Activated CD4-positive, alpha-beta memory T cell treated with anti-CD3 and anti-CD28 coated beads for 36 hours (primary cell): Measurements from ENCODE around the gene TEX22. TPM values are rescaled to one million over a fixed set of nuclear protein-coding genes. Genes with fewer than 3 reads are reported as not detected.

Experiments
- CTCF ChIA-PET: fragments of 350-600 bp; sonication (Branson Sonifier 250); formaldehyde crosslinking; loops from one replicate; lab custom pipeline; 2021; ENCODE audit warnings: antibody characterized with exemption, inconsistent platforms; lab: Charles Lee
- POLR2A ChIA-PET: fragments of 350-600 bp; sonication (Branson Sonifier 250); formaldehyde crosslinking; loops from one replicate; lab custom pipeline; 2021; ENCODE audit warnings: antibody characterized with exemption; lab: Charles Lee
- DNase-seq: peaks from one replicate; pipeline ENCODE4 v3.0.0-alpha.2; 2020
- H3K27ac Mint-ChIP-seq: one replicate; pipeline ENCODE4 v1.8.0; 2021; ENCODE audit warnings: mixed read lengths
- H3K27me3 Mint-ChIP-seq: one replicate; pipeline ENCODE4 v1.8.0; 2021; ENCODE audit warnings: mixed read lengths
- H3K36me3 Mint-ChIP-seq: one replicate; pipeline ENCODE4 v1.8.0; 2021; ENCODE audit warnings: mixed read lengths
- H3K4me1 Mint-ChIP-seq: one replicate; pipeline ENCODE4 v1.8.0; 2021; ENCODE audit warnings: low read depth, mixed read lengths
- H3K4me3 Mint-ChIP-seq: one replicate; pipeline ENCODE4 v1.8.0; 2021; ENCODE audit warnings: mild to moderate bottlenecking, mixed read lengths
- H3K9me3 Mint-ChIP-seq: one replicate; pipeline ENCODE4 v1.8.0; 2021; ENCODE audit warnings: mixed read lengths
- intact Hi-C: fragments of 100-400 bp; cut with micrococcal nuclease; formaldehyde crosslinking; loops from one replicate; pipeline ENCODE4 v1.15.1; 2023
- total RNA-seq, 2 experiments: library from RNA; stranded (reverse); gene quantifications; one replicate each; pipeline ENCODE4 v1.2.3, GENCODE V29; 2021

Gene TEX22
- total RNA-seq, 2 experiments from 2014 or later, result 0.83 to 0.90 TPM

DNA sequence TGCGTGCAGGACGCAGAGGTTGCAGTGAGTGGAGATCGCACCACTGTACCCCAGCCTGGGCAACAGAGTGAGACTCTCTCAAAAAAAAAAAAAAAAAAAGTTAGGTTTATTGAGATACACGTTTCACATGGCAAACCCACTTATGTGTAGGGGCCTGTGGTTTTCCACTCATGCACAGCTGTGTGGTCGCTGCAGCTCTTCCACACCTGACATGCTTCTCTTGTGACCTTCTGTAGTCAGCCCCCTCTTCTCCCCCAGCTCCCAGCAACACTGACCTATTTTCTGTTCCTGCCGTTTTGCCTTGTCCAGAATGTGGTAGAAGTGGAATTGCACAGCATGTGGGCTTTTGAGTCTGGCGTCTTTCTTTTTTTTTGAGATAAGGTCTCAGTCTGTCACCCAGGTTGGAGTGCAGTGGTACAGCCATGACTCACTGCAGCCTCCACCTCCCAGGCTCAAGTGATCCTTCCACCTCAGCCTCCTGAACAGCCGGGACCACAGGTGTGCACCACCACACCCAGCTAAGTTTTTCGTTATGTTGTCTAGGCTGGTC lies 29.7 kb downstream of the TEX22 start:
- Mint-ChIP-seq H3K27ac (no peak overlapping the region), H3K27me3 (no peaks in the 10 kb centered on the region), H3K4me3 (no peak overlapping the region), H3K4me1 (peaks cover 8% of the 10 kb centered on the region), H3K9me3 (no peaks in the 10 kb centered on the region), H3K36me3 (peaks cover 31% of the 10 kb centered on the region)
- POLR2A ChIA-PET, result interaction anchor here (0.7 kb wide), 1 partner anchor 18 kb away, joined by 3 read pairs; no protein-coding TSS in a partner anchor
- DNase-seq, result no peak
- intact Hi-C loops, result loop anchor here (10.0 kb wide), 1 partner anchor 53 kb away; no protein-coding TSS in a partner anchor
- CTCF ChIA-PET, result no interaction called here

DNA sequence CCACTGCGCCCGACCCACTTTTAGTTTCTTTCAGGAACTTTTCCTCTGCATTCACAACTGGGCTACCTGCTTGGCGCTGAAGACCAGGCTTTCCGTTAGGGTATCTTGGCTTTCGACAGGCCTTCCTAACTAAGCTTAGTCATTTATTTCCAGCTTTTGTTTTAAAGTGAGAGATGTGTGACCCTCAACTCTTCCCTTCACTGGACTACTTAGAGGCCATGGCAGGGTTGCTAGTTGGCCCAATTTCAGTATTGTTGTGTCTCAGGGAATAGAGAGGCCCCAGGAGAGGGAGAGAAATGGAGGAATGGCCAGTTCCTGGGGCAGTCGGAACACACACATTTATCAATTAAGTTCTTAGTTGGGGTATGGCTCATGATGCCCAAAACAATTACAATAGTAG lies 31.7 kb downstream of the TEX22 start:
- Mint-ChIP-seq H3K36me3 (peaks cover 29% of the 10 kb centered on the region), H3K4me3 (no peak overlapping the region), H3K9me3 (no peaks in the 10 kb centered on the region), H3K27ac (no peak overlapping the region), H3K27me3 (no peaks in the 10 kb centered on the region), H3K4me1 (peaks cover 9% of the 10 kb centered on the region)
- no peak for DNase-seq
- intact Hi-C loops, result no loop called here
- POLR2A ChIA-PET, result no interaction called here
- CTCF ChIA-PET, result no interaction called here

DNA sequence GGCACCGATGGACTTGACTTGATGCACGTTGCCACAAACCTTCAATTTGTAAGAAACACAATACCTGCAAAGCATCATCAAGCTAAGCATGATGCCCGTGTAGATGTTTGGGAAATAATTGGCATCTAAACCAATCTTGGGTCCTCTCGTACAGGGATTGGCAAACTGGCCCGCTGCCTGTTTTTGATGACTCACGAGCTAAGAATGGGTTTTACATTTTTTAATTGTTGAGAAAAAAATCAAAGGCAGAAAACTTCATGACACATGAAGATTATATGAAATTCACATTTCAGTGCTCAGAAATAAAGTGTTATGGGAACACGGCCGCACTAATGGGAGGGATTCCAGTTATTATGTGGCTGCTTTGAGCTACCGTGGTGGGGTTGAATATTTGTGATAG lies 32.2 kb downstream of the TEX22 start:
- POLR2A ChIA-PET, result no interaction called here
- Mint-ChIP-seq H3K4me3 (no peak overlapping the region), H3K27me3 (no peaks in the 10 kb centered on the region)

DNA sequence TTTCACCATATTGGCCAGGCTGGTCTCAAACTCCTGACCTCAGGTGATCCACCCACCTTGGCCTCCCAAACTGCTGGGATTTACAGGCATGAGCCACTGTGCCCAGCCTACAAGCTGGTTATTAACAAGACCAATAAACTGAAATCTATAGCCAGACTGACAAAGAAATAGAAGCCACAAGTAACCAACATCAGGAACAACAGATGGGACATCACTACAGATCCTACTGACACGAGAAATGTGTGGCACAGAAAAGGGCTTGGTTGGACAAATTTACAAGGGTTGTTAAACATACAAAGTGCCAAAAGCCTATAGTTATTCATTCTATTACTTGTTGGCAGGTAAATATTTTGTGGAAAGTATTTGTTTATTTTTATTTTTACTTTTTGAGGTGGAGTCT lies 32.9 kb downstream of the TEX22 start:
- DNase-seq, result no peak
- H3K36me3 Mint-ChIP-seq, result peaks cover 25% of the 10 kb centered on the region
- no peaks in the 10 kb centered on the region for H3K27me3 Mint-ChIP-seq

More for the DNA sequence above, 32.2 kb downstream of the TEX22 start:
- DNase-seq, result no peak
- intact Hi-C loops, result no loop called here
- CTCF ChIA-PET, result no interaction called here
- Mint-ChIP-seq H3K36me3 (peaks cover 29% of the 10 kb centered on the region), H3K4me1 (peaks cover 9% of the 10 kb centered on the region), H3K27ac (no peak overlapping the region), H3K9me3 (no peaks in the 10 kb centered on the region)

DNA sequence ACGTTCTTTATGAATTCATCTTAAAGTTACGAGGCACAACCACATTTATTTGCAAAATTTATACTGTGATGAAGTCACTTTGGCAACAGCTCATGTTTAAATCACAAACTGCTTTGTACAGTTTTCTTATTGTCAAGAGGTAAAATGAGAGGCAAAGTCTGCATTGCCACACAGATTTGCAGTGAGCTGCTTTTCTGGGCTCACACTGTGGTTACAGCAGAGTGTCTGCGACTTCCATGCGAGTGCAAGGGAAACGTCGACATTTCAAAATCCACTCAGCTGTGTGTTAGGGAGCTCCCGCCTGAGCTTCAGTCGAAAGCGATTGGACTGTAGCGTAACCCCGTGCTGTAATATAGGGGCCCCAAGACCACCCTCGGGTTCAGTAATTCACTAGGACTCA lies 34.3 kb downstream of the TEX22 start:
- Mint-ChIP-seq H3K4me3 (no peak overlapping the region), H3K27ac (no peak overlapping the region), H3K27me3 (no peaks in the 10 kb centered on the region), H3K9me3 (no peaks in the 10 kb centered on the region), H3K4me1 (peaks cover 7% of the 10 kb centered on the region), H3K36me3 (peaks cover 16% of the 10 kb centered on the region)
- ChIA-PET CTCF (interaction anchor here (0.6 to 0.9 kb wide), 3 partner anchors 48 to 537 kb away, joined by 3 to 4 read pairs (median 3); no protein-coding TSS in a partner anchor), POLR2A (no interaction called here)
- no peak for DNase-seq
- intact Hi-C loops, result no loop called here

More for the DNA sequence above, 32.9 kb downstream of the TEX22 start:
- CTCF ChIA-PET, result no interaction called here
- POLR2A ChIA-PET, result no interaction called here
- Mint-ChIP-seq H3K4me3 (no peak overlapping the region), H3K27ac (no peak overlapping the region), H3K9me3 (no peaks in the 10 kb centered on the region), H3K4me1 (peaks cover 11% of the 10 kb centered on the region)
- intact Hi-C loops, result no loop called here

DNA sequence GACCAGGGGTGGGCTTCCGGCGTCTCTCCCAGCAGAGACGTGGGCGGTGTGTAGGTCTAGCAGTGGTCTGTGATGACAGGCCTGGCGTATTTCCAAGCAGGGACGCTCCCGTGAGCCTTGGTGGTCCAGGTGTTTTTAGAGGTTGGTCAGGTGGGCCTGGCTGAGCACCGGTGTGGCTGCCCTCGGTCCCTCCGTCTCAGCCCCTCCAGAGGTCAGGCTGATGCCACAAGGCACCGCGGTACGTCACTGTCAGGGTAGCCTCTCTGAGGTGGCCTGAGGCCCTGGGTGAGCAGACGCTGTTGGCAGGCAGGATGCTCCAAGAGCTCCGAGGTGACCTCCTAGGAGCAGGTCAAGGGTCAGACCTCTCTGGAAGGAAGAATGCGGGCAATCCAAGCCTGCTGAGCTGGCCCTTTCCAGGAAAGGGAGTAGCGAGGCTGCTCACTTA lies 34.8 kb downstream of the TEX22 start:
- ChIA-PET POLR2A (no interaction called here), CTCF (interaction anchor here (0.7 to 0.9 kb wide), 2 partner anchors 48 to 538 kb away, joined by 3 to 4 read pairs; no protein-coding TSS in a partner anchor)
- intact Hi-C loops, result no loop called here
- Mint-ChIP-seq H3K4me3 (no peak overlapping the region), H3K4me1 (peaks cover 7% of the 10 kb centered on the region), H3K27ac (no peak overlapping the region), H3K9me3 (no peaks in the 10 kb centered on the region), H3K27me3 (no peaks in the 10 kb centered on the region), H3K36me3 (peaks cover 14% of the 10 kb centered on the region)
- DNase-seq, result no peak

DNA sequence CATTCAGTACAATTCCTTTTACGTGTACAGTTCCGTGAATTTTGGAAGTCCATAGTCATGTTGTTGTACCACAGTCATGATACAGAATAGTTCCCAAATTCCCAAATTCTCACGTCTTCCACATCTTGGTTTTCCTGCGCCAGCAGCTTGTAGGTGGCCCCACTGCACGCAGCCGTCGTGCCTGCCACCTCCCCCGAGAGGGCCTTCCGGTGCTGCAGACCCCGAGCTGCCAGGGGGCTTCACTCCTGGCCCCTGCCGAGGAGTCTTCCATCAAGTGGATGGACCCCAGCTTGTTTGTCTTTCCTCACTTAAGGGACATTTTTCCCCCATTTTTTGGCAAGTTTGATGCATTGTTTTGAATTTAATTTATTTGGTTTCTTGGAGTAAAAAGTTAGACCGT lies 38.1 kb downstream of the TEX22 start:
- CTCF ChIA-PET, result no interaction called here
- Mint-ChIP-seq H3K36me3 (no peaks in the 10 kb centered on the region), H3K27me3 (no peaks in the 10 kb centered on the region), H3K4me3 (no peak overlapping the region), H3K4me1 (peaks cover 7% of the 10 kb centered on the region), H3K9me3 (no peaks in the 10 kb centered on the region), H3K27ac (no peak overlapping the region)
- DNase-seq, result no peak
- POLR2A ChIA-PET, result no interaction called here
- intact Hi-C loops, result no loop called here

DNA sequence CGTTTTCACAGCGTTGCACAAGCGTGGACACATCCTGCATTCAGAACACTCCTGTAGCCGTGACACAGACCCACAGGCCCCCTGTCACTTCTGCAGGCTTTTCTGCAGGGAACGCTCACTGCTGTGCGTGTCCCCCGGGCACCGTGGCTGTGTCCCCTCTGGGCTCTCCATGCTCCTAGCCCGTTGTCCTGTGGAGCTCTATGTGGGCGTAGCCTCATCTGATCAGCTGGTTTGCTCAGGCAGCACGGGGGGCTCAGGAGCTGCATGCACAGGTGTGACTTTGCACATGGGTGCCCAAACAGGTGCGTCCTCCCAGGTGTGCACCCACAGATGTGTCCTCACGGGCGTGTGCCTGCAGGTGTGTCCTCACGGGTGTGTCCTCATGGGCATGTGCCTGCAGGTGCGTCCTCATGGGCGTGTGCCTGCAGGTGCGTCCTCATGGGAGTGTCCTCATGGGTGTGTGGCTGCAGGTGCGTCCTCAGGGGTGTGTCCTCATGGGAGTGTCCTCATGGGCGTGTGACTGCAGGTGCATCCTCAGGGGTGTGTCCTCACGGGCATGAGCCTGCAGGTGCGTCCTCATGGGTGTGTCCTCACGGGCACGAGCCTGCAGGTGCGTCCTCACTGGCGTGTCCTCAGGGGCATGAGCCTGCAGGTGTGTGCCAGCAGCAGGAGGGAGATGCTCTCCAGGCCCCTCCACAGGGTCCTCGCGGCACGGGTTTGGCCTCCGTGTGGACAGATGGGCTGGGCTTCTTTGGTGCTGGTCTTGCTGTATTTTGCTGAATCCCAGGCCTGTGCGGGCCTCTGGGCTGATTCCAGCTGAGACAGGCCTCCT lies 38.8 kb downstream of the TEX22 start:
- Mint-ChIP-seq H3K4me3 (no peak overlapping the region), H3K27ac (no peak overlapping the region), H3K27me3 (no peaks in the 10 kb centered on the region), H3K36me3 (peaks cover 3% of the 10 kb centered on the region), H3K4me1 (peaks cover 7% of the 10 kb centered on the region), H3K9me3 (no peaks in the 10 kb centered on the region)
- POLR2A ChIA-PET, result no interaction called here
- intact Hi-C loops, result no loop called here
- CTCF ChIA-PET, result no interaction called here
- DNase-seq, result no peak

DNA sequence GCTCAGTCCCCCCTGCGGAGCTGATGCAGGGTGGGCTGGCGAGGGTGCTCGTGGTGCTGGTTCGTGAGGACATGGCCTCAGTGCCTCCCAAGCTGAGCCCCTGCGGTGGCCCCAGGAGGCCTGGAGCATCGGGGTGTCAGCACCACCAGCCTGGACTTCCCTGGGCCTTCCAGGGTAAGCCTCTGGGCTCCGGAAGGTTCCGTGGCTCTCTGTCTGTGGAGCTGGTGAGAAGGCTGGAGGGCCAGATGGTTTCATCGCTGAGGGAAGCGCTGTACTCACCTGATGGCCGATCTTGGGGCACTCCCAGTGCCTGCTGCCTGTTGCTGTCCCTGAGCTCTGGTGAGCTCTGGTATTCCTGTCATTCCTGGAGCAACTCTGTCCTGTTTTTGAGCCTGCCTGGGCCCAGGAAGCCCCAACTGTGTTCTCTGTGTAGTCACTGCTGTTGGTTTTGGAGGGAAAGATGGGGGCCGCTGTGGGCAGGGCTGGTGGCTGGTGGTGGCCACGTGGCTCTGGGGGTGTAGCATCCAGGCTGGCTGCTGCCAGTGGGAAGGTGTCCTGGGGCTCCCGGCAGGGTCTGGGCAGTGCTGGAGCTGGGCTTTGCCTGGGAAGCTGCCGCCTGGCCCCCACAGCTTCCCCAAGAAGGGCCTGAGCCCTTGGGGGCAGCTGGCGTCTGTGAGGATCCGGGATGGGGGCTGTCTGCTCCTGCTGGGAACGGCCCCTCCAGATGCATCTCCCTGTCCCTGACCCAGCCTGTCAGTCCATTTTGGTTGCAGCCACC lies 39.6 kb downstream of the TEX22 start:
- no peak overlapping the region for H3K27ac Mint-ChIP-seq
- H3K27me3 Mint-ChIP-seq, result no peaks in the 10 kb centered on the region
- no peaks in the 10 kb centered on the region for H3K9me3 Mint-ChIP-seq
- H3K36me3 Mint-ChIP-seq, result peaks cover 3% of the 10 kb centered on the region
- CTCF ChIA-PET, result no interaction called here
- DNase-seq, result no peak
- no peak overlapping the region for H3K4me3 Mint-ChIP-seq
- POLR2A ChIA-PET, result no interaction called here
- H3K4me1 Mint-ChIP-seq, result peaks cover 7% of the 10 kb centered on the region
- intact Hi-C loops, result no loop called here

DNA sequence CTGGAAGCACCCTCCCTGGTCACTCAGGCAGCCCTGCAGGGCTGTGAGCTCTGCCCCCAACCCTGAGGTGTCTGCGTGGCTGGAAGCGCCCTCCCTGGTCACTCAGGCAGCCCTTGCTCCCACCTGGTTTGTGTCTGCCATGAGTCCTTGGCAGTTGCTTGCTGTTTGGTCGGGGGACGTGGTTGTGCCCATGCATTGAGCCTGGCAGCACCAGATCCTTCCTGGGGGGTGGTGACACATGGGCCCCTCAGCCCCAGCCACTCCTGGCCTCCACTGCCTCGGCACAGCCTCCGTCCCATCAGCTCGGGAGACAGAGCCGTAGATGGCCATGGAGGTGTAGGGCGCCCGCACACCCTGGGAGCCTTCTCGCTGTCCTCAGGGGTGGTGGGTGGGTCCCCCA lies 40.8 kb downstream of the TEX22 start:
- H3K36me3 Mint-ChIP-seq, result peaks cover 3% of the 10 kb centered on the region
- H3K27ac Mint-ChIP-seq, result no peak overlapping the region
- CTCF ChIA-PET, result no interaction called here
- no peaks in the 10 kb centered on the region for H3K9me3 Mint-ChIP-seq
- no peak overlapping the region for H3K4me3 Mint-ChIP-seq
- DNase-seq, result no peak
- intact Hi-C loops, result no loop called here
- POLR2A ChIA-PET, result no interaction called here
- H3K4me1 Mint-ChIP-seq, result peaks cover 7% of the 10 kb centered on the region
- H3K27me3 Mint-ChIP-seq, result no peaks in the 10 kb centered on the region

DNA sequence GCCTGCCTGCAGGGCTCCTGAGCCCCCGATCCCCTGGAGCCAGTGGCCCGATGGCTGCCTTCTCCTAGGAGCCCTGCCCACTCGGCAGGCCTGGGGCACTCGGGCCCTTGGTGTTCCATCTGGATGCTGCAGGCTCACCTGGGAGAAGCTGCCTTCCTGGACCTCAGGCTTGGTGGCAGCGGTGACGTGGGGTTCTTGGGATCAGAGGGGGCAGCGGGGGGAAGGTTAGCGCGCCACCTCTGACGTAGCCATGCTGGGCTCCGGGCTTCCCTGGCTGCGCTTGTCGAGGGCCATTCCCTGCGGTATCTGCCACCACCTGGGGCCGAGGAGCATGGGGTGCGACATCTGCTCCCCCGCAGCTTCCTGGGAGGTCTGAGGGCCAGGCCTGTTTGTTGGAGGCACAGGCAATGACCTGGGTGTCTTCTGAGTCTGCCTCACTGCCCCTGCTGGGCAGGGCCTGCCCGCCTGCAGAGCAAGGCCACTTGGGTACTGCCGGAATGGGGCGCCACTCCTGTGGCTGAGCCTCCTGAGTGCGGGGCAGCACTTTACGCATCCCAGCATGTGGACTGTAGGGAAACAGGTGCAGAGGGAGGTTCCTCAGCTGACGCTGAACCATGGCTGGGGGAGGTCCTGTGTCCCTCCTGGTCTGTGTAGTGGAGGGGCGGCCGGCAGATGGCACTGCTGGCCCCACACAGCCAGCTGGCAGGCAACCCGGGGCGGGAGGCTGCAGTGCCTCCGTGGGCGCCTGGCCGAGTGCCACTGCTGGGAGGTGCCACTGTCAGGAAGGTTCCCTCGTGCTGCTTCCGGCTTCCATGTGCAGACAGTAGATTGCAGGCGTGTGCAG lies 41.6 kb downstream of the TEX22 start:
- Mint-ChIP-seq H3K4me3 (no peak overlapping the region), H3K9me3 (no peaks in the 10 kb centered on the region), H3K36me3 (peaks cover 3% of the 10 kb centered on the region), H3K27ac (no peak overlapping the region), H3K4me1 (peaks cover 4% of the 10 kb centered on the region), H3K27me3 (no peaks in the 10 kb centered on the region)
- ChIA-PET POLR2A (no interaction called here), CTCF (no interaction called here)
- intact Hi-C loops, result no loop called here
- DNase-seq, result no peak
